ENCODE data around the gene SPRED2.

GRCh38 chr2:65357095-65357958 is 75.1 kb downstream of the SPRED2 start:
- TF ChIP-seq, protein P1, sequence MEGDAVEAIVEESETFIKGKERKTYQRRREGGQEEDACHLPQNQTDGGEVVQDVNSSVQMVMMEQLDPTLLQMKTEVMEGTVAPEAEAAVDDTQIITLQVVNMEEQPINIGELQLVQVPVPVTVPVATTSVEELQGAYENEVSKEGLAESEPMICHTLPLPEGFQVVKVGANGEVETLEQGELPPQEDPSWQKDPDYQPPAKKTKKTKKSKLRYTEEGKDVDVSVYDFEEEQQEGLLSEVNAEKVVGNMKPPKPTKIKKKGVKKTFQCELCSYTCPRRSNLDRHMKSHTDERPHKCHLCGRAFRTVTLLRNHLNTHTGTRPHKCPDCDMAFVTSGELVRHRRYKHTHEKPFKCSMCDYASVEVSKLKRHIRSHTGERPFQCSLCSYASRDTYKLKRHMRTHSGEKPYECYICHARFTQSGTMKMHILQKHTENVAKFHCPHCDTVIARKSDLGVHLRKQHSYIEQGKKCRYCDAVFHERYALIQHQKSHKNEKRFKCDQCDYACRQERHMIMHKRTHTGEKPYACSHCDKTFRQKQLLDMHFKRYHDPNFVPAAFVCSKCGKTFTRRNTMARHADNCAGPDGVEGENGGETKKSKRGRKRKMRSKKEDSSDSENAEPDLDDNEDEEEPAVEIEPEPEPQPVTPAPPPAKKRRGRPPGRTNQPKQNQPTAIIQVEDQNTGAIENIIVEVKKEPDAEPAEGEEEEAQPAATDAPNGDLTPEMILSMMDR (IDR thresholded peaks at IDR 0.05): no peak
- TF ChIP-seq POLR2A (IDR thresholded peaks at IDR 0.05): no peak
- TF ChIP-seq EP300 (IDR thresholded peaks at IDR 0.05): no peak

Data from stomach (tissue), 4 donors.